OCI-LY3 (cell line): ENCODE data around the gene GPD2.

ENCODE experiments used
- H2AFZ ChIP-seq: fragments of 200-600, 300-600 bp; shearing (Covaris generic); 2 replicates; pipeline ENCODE4 v1.6.0; 2014; ENCODE audit warnings: antibody characterized with exemption, low read depth, low read length
- H3K27ac ChIP-seq: fragments of 200-600, 300-600 bp; sonication (generic); 2 replicates; pipeline ENCODE4 v1.5.1; 2014; ENCODE audit warnings: mild to moderate bottlenecking, low read length, moderate library complexity, mixed read lengths
- H3K27me3 ChIP-seq: fragments of 200-600, 300-600 bp; sonication (generic); 2 replicates; pipeline ENCODE4 v1.6.1; 2014; ENCODE audit warnings: low read depth, low read length, mixed read lengths
- H3K36me3 ChIP-seq: fragments of 200-600, 300-600 bp; sonication (generic); replicated peaks from 2 replicates; pipeline ENCODE3; 2014; ENCODE audit warnings: low read depth, low read length, mixed read lengths
- H3K4me1 ChIP-seq: fragments of 300-600, 200-600 bp; sonication (generic); 2 replicates; pipeline ENCODE4 v1.6.1; 2014; ENCODE audit warnings: low read length, mixed read lengths
- H3K4me2 ChIP-seq: fragments of 200-600, 300-600 bp; sonication (generic); 2 replicates; pipeline ENCODE4 v1.6.1; 2014; ENCODE audit warnings: low read length, mixed read lengths
- H3K4me3 ChIP-seq: fragments of 300-600, 200-600 bp; sonication (generic); 2 replicates; pipeline ENCODE4 v1.5.1; 2014; ENCODE audit warnings: antibody characterized with exemption, mild to moderate bottlenecking, low read length, moderate library complexity
- H3K79me2 ChIP-seq: fragments of 300-600, 200-600 bp; shearing (Covaris generic); 2 replicates; pipeline ENCODE4 v1.6.1; 2014; ENCODE audit warnings: mild to moderate bottlenecking, low read length, mixed read lengths
- H3K9ac ChIP-seq: fragments of 300-600, 200-600 bp; shearing (Covaris generic); 2 replicates; pipeline ENCODE4 v1.6.0; 2014; ENCODE audit warnings: mild to moderate bottlenecking, low read length, moderate library complexity
- H3K9me3 ChIP-seq: fragments of 200-600, 300-600 bp; shearing (Covaris generic); 2 replicates; pipeline ENCODE4 v1.6.1; 2014; ENCODE audit warnings: low read length, mixed read lengths; ENCODE audit not compliant: insufficient read depth
- H4K20me1 ChIP-seq: fragments of 200-600, 300-600 bp; sonication (generic); 2 replicates; pipeline ENCODE4 v1.6.1; 2016; ENCODE audit warnings: low read length, mixed read lengths; ENCODE audit not compliant: insufficient read depth
- EZH2phosphoT487 ChIP-seq: fragments of 200-600 bp; shearing (Covaris generic); IDR thresholded peaks from 2 replicates; pipeline ENCODE4 v1.6.1; 2018; ENCODE audit warnings: antibody characterized with exemption, mixed run types, low read depth
- TF ChIP-seq, protein P1 (sequence below): fragments of 200-600, 300-600 bp; sonication (generic); IDR thresholded peaks from 2 replicates; pipeline ENCODE4 v1.5.1; 2014; ENCODE audit warnings: antibody characterized with exemption, low read length, low read depth

GPD2 gene

DNA sequence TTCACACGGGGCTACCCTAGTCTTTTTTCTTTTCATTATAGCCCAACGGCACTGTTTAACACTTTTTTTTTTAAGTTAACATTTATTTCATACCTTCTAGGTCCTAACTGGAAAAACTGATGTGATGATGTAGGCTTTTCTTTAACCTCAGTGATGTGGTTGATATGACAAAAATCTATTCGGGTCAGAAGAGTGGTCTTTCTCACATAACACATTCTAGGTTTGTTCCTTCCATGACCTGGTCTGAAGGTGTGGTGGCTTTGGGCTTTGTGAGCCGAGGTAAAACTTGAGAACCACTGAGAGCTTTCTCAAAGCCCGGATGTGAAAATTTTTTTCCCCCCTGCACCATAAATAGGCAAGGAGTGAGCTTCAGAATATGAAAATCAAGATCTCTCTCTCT is 44.2 kb downstream of the GPD2 start:
- Histone ChIP-seq H3K27ac (no peak overlapping the region), H2AFZ (no peak overlapping the region), H3K4me2 (no peak overlapping the region), H3K27me3 (no peaks in the 10 kb centered on the region), H3K79me2 (no peaks in the 10 kb centered on the region), H4K20me1 (peaks cover 19% of the 10 kb centered on the region; the same call in 1 of the 2 replicates), H3K9ac (no peak overlapping the region), H3K9me3 (no peaks in the 10 kb centered on the region), H3K36me3 (peaks cover 11% of the 10 kb centered on the region), H3K4me1 (peaks cover 21% of the 10 kb centered on the region), H3K4me3 (no peak overlapping the region)
- TF ChIP-seq, protein P1, sequence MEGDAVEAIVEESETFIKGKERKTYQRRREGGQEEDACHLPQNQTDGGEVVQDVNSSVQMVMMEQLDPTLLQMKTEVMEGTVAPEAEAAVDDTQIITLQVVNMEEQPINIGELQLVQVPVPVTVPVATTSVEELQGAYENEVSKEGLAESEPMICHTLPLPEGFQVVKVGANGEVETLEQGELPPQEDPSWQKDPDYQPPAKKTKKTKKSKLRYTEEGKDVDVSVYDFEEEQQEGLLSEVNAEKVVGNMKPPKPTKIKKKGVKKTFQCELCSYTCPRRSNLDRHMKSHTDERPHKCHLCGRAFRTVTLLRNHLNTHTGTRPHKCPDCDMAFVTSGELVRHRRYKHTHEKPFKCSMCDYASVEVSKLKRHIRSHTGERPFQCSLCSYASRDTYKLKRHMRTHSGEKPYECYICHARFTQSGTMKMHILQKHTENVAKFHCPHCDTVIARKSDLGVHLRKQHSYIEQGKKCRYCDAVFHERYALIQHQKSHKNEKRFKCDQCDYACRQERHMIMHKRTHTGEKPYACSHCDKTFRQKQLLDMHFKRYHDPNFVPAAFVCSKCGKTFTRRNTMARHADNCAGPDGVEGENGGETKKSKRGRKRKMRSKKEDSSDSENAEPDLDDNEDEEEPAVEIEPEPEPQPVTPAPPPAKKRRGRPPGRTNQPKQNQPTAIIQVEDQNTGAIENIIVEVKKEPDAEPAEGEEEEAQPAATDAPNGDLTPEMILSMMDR = no peak
- TF ChIP-seq EZH2phosphoT487 = no peak

- H3K79me2 ChIP-seq = no peaks in the 10 kb centered on the region
Measured at GRCh38 chr2:156481312-156481711, 45.1 kb downstream of the GPD2 start.

DNA sequence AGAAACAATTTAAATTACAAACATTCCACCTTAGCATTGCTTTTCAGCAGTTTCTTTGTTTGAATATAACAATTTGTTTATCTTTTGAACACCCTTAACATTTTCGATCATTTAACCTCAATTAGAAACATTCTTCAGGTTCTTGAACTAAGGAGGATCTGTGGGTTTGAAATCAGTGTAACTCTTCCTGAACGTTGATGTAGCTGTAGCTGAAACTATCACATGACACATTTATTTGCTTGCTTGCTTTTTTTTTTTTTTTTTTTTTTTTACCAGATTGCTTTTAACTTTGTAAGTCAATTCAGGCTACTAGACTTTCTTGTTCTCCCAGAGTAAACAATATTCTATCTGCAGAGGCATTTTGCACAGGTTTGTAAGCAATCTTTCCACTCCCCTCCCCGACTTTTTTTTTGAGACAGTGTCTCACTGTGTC is 47.6 kb downstream of the GPD2 start:
- Histone ChIP-seq H3K36me3 (peaks cover 5% of the 10 kb centered on the region), H3K4me1 (peaks cover 12% of the 10 kb centered on the region), H2AFZ (no peak overlapping the region), H4K20me1 (peaks cover 13% of the 10 kb centered on the region; the same call in 1 of the 2 replicates), H3K9ac (no peak overlapping the region), H3K27me3 (no peaks in the 10 kb centered on the region), H3K79me2 (no peaks in the 10 kb centered on the region), H3K4me2 (no peak overlapping the region), H3K9me3 (no peaks in the 10 kb centered on the region), H3K4me3 (no peak overlapping the region), H3K27ac (no peak overlapping the region)
- TF ChIP-seq, protein P1 = no peak
- TF ChIP-seq EZH2phosphoT487 = no peak

More at GRCh38 chr2:156481312-156481711, 45.1 kb downstream of the GPD2 start:
- TF ChIP-seq, protein P1 = no peak
- no peak for TF ChIP-seq EZH2phosphoT487
- Histone ChIP-seq H3K4me1 (peaks cover 12% of the 10 kb centered on the region), H3K27me3 (no peaks in the 10 kb centered on the region), H3K4me2 (no peak overlapping the region), H4K20me1 (peaks cover 13% of the 10 kb centered on the region; the same call in 1 of the 2 replicates), H3K36me3 (peaks cover 11% of the 10 kb centered on the region), H3K9ac (no peak overlapping the region), H3K27ac (no peak overlapping the region), H2AFZ (no peak overlapping the region), H3K4me3 (no peak overlapping the region), H3K9me3 (no peaks in the 10 kb centered on the region)

DNA sequence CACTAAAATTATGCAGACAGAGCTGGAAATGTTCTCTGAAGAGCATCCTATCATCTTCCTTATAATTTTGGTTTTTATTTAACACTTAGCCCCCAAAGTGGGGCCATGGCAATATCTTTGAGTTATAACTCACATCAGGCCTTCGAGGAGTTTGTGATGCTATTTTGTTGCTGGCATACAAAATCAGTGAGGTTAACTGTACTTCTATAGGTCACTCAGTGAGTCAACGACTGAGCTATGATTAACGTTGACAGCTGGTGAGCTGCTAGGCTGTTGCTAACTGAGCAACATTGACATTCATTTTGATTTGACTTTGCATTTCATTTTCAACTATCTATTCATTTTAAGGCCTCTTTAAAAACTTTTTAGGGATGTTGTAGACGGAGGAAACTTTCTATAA is 50.0 kb downstream of the GPD2 start:
- Histone ChIP-seq H3K4me2 (no peak overlapping the region), H3K9ac (no peak overlapping the region), H3K4me3 (no peak overlapping the region), H2AFZ (no peak overlapping the region), H3K9me3 (no peaks in the 10 kb centered on the region), H3K79me2 (peaks cover 9% of the 10 kb centered on the region), H3K27ac (no peak overlapping the region), H3K36me3 (peaks cover 5% of the 10 kb centered on the region), H3K27me3 (no peaks in the 10 kb centered on the region), H4K20me1 (peaks cover 18% of the 10 kb centered on the region; the same call in 1 of the 2 replicates), H3K4me1 (peaks cover 34% of the 10 kb centered on the region)
- TF ChIP-seq, protein P1 = no peak
- TF ChIP-seq EZH2phosphoT487 = no peak
